ENCODE data around the gene PRR12. TPM values are rescaled to one million over a fixed set of nuclear protein-coding genes. Genes with fewer than 3 reads are reported as not detected.

Gene PRR12
- total and polyA plus RNA-seq, 2 donors (not counting 3 experiments of a cell fraction or from before 2014, with no cell fraction given): 1.9 to 37.0 TPM

- H3K4me1 ChIP-seq (ENCODE audit: control insufficient read depth, extremely low read depth, insufficient read depth, low read length): no peaks in the 10 kb centered on the region
- H3K27ac ChIP-seq (ENCODE audit: insufficient read depth, low read depth, low read length): no peak overlapping the region
- no peaks in the 10 kb centered on the region for H4K20me1 ChIP-seq (replicated peaks; ENCODE audit: control insufficient read depth, extremely low read depth, insufficient read depth, low read length)
- DNase-seq (ENCODE audit: low read depth, low spot score) (no peak), FAIRE-seq (peak; percentile 49)
- no peak overlapping the region for H3K9ac ChIP-seq (replicated peaks; ENCODE audit: extremely low read depth, insufficient read depth, low read length)
- no peaks in the 10 kb centered on the region for H3K9me3 ChIP-seq (replicated peaks; ENCODE audit: control insufficient read depth, insufficient read depth, low read length)
- no TSS peak for BruUV-seq (replicated peaks)
- H3K79me2 ChIP-seq (ENCODE audit: control insufficient read depth, insufficient read depth, low read length): peaks cover 46% of the 10 kb centered on the region
- no peaks in the 10 kb centered on the region for H3K9me1 ChIP-seq (replicated peaks; ENCODE audit: control insufficient read depth, extremely low read depth, insufficient read depth, low read length)
- POLR2A ChIA-PET: interaction anchor here (0.6 to 0.8 kb wide), 3 partner anchors 9 to 94 kb away, joined by 3 to 4 read pairs (median 4); partner anchors contain the start of genes BCL2L12, IRF3 and NOSIP
- H3K36me3 ChIP-seq (ENCODE audit: control insufficient read depth in 2 of 2, extremely low read depth in 1 of 2, insufficient read depth in 2 of 2, low read length in 2 of 2): peaks cover 4 to 10% of the 10 kb centered on the region in 2 experiments
- intact Hi-C loops (cut with micrococcal nuclease) (loop anchor here (1.0 to 2.0 kb wide), 3 partner anchors 16 to 68 kb away; no protein-coding TSS in a partner anchor), dilution Hi-C loops (cut with MboI; ENCODE audit: extremely low pct_ligation_motif_present, low sequenced_read_pairs) (no loop called here)
- TF ChIP-seq MYC (IDR thresholded peaks at IDR 0.05; ENCODE audit: low read depth, low read length) (no peak), CTCF (IDR thresholded peaks at IDR 0.05; ENCODE audit: extremely low read depth in 1 of 2, insufficient read depth in 1 of 2, low read depth in 1 of 2, low read length in 2 of 2) (no peak), JUN (IDR thresholded peaks at IDR 0.05; ENCODE audit: borderline replicate concordance, insufficient read depth, insufficient read length, low read depth) (no peak), EZH2 (IDR thresholded peaks at IDR 0.05; ENCODE audit: borderline replicate concordance, low read depth, low read length, severe bottlenecking) (no peak), POLR2A (IDR thresholded peaks at IDR 0.05; ENCODE audit: low read depth, low read length) (no peak), FOS (IDR thresholded peaks at IDR 0.05; ENCODE audit: borderline replicate concordance, insufficient read depth, low read length) (no peak), POLR2AphosphoS5 (IDR thresholded peaks at IDR 0.05; ENCODE audit: insufficient read depth, low read depth, low read length) (no peak), GATA2 (IDR thresholded peaks at IDR 0.05; ENCODE audit: insufficient read depth, insufficient read length, low read depth, low read length) (no peak), MAX (IDR thresholded peaks at IDR 0.05; ENCODE audit: insufficient read depth, insufficient read length) (no peak)
- no peak overlapping the region for H3K4me3 ChIP-seq (replicated peaks in 1 of 3; ENCODE audit: insufficient read depth in 1 of 3, low read depth in 1 of 3, low read length in 3 of 3)
- no peak overlapping the region for H2AFZ ChIP-seq (ENCODE audit: low read depth, low read length)
- CTCF ChIA-PET: interaction anchor here (0.5 to 4.6 kb wide), 15 partner anchors 9 to 110 kb away, joined by 3 to 51 read pairs (median 8); partner anchors contain the start of genes FLT3LG, NOSIP, PRMT1 and PRRG2
- no peaks in the 10 kb centered on the region for H3K27me3 ChIP-seq (ENCODE audit: control insufficient read depth in 2 of 2, insufficient read depth in 2 of 2, low read length in 2 of 2)
- no peak overlapping the region for H3K4me2 ChIP-seq (ENCODE audit: insufficient read depth, low read length)
Measured at GRCh38 chr19:49570997-49571676, 19.8 kb upstream of the PRR12 start.
